GM18951 (cell line): ENCODE data around the gene SCYGR6.
"Not testable (repeated sequence)": the region's sequence is repeated elsewhere in the genome, so short reads cannot be mapped to it uniquely, and the experiment has no call there.

ENCODE experiments used
- POLR2A ChIP-seq: IDR thresholded peaks from 4 replicates; pipeline ENCODE4 v1.6.1; 2011; ENCODE audit warnings: mild to moderate bottlenecking; ENCODE audit not compliant: insufficient read length, insufficient read depth; ENCODE audit errors: extremely low read depth
- in situ Hi-C: fragments of 300-500 bp; cut with MboI; formaldehyde crosslinking; loops from one replicate; pipeline ENCODE4 v1.12.0; 2022; ENCODE audit warnings: low sequenced_read_pairs, mixed read lengths, inconsistent platforms; ENCODE audit not compliant: unreplicated experiment

The SCYGR6 gene, protein sequence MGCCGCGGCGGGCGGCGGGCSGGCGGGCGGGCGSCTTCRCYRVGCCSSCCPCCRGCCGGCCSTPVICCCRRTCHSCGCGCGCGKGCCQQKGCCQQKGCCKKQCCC

DNA sequence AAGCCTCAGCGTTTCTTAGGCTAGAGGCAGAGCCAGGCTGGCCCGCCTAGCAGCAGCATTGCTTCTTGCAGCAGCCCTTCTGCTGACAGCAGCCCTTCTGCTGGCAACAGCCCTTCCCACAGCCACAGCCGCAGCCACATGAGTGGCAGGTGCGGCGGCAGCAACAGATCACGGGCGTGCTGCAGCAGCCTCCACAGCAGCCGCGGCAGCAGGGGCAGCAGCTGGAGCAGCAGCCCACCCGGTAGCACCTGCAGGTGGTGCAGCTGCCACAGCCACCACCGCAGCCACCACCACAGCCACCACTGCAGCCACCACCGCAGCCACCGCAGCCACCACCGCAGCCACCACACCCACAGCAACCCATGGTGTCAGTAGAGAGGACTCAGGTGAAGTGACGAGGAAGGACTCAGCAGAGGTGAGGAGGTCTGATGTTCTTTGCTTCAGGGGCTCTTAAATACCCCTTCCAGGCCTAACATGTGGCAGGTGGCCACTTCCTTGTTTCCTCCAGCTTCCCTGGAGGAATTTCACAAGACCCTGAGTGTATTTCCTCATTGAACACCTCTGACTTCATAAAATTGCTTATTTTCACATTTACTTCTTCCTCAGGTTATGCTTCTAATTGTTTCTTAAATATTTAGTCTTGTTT is at the start of gene SCYGR6:
SCYGR6 (minus strand) TSS at position 364 of the 646 bp plus-strand sequence; CDS start at position 364, 0 bp downstream.
- TF ChIP-seq POLR2A = no peak
- in situ Hi-C loops = no loop called here

DNA sequence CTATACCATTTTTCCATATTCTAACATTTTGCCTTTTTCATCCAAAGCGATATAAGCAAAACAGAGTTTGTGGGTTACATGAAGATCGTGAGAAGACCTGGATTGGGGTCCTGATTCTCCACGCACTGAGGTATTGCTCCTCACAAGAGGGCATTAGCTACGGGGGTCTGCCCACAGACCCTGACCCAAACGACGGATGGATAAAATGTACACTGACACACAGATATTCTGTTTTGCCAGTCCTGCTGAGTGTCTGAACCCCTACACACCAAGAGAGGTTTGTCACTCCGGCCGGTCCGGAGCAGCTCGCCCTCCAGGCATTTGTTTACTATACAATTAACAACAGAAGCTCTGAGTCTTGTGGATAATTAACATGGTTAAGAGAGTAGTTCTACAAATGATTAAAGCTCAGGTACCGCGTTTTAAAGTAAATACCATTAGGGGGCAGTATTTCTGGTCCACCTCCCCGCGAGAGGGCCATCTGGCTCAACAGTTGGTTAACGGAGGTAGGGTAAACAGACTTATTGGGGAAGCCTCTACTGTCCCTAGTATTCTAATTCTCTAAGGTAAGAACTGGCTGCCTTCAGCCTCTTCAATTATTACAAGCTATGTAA is 49.6 kb upstream of the SCYGR6 start:
- TF ChIP-seq POLR2A = no peak
- in situ Hi-C loops = loop anchor here (25.0 kb wide), 1 partner anchor 637 kb away; no protein-coding TSS in a partner anchor

DNA sequence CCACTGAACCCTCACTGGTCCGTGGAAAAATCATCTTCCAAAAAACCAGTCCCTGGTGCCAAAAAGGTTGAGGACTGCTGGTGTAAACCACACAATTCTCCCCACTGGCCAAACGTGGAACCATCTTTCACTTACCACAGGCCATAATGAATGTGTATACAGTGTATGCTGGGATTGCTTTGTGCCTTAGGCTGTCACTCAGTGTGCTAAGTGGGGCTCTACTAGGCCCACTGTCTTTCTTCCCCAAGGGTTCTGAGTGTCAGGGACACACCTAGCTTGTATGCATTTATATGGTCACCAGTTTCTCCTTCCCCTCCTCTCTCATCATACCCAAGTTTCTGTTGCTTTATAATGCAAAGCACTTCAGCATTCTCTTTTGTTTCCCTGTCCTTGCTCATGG is 48.4 kb upstream of the SCYGR6 start:
- no peak for TF ChIP-seq POLR2A
- in situ Hi-C loops = loop anchor here (25.0 kb wide), 1 partner anchor 636 kb away; no protein-coding TSS in a partner anchor

GRCh38 chr2:227772197-227772661 is 47.7 kb upstream of the SCYGR6 start:
- TF ChIP-seq POLR2A = no peak
- in situ Hi-C loops = loop anchor here (25.0 kb wide), 1 partner anchor 635 kb away; no protein-coding TSS in a partner anchor

DNA sequence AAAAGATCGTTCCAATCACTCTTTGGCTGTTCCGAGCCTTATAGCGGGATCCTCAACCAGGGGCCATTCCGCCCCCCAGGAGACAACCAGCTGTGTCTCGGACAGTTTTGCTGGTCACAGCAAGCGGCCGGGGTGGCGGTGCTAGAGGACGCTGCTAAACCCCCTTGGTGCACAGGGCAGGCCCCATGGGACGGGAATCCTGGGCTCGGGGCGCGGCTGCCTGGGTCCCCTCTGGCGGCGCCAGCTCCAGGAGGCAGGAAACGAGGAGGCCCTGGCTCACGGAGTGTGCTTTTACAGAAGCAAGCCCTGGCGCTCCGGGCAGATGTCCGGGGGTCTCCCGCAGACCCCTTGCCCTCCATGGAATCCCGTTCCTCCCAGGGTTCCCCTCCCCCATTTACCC is 43.3 kb upstream of the SCYGR6 start:
- in situ Hi-C loops = loop anchor here (25.0 kb wide), 1 partner anchor 631 kb away; no protein-coding TSS in a partner anchor
- no peak for TF ChIP-seq POLR2A

GRCh38 chr2:227766373-227766883 is 41.9 kb upstream of the SCYGR6 start:
- in situ Hi-C loops = loop anchor here (25.0 kb wide), 1 partner anchor 629 kb away; no protein-coding TSS in a partner anchor

GRCh38 chr2:227765788-227766372 is 41.3 kb upstream of the SCYGR6 start:
- TF ChIP-seq POLR2A = no peak
- in situ Hi-C loops = loop anchor here (25.0 kb wide), 1 partner anchor 629 kb away; no protein-coding TSS in a partner anchor

More at GRCh38 chr2:227766373-227766883, 41.9 kb upstream of the SCYGR6 start:
- no peak for TF ChIP-seq POLR2A

DNA sequence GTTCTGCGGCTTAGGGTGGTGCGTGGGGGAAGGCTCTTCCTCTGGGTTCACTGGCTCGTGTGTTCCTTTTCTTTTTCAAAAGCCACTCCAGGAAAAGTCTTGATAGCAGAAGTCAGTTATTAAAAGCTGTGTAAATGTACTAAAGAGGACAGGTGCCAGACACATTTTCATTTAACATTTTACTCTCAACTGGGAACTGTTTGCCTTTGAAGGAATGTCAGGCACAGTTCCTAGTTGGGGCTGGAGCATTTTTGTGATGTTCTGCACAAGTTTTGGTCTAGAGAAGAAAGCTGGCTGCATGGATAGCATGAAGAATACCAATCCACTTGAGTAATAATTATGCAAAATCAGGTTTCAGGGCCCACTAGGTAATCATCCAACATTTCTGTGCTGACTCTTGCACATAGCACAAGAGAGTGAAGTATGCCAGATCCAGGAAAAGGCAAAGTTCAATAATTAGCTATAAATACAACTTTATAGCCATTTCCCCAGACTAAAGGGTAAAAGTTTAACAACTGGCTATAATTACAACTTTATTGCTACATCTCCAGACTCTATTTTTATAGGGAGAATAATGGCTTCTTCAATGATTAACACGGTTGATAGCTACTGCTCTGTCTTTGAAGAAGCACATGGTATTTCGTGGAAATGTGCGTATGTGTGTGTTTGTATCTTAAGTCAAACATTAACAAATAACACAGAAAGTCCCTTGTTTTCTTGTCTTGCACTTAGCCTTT is 37.4 kb upstream of the SCYGR6 start:
- no peak for TF ChIP-seq POLR2A

DNA sequence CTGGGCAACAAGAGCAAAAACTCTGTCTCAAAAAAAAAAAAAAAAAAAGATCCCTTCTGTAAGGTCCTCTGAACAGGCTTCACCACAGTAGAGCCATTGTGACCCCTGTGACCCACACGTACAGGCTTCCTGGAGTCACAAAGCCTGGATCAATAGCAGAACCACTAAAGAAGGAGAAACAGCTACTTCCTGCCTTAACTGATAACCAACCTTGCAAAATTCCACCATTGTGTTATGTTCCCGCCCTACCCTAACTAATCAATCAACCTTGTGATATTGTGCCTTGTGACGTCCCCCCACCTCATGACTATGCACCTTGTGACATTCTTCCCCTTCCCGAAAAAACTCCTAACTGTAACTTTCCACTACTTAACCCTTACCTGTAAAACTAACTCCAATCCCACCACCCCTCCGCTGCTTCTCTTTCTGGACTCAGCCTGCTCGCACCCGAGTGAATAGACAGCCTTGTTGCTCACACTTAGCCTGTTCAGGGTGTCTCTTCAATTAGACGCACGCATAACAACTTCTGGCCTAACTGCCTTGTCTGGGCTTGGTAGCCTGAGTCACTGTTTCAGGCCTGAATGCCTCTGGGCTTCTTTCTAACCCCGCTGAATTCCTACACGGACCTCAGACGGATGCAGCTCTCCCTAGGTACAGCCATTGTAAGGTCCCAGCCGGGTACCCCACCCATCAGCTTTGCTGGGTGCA is 35.0 kb upstream of the SCYGR6 start:
- no peak for TF ChIP-seq POLR2A
- in situ Hi-C loops = loop anchor here (25.0 kb wide), 1 partner anchor 622 kb away; no protein-coding TSS in a partner anchor

More for the DNA sequence above, 37.4 kb upstream of the SCYGR6 start:
- in situ Hi-C loops = loop anchor here (25.0 kb wide), 1 partner anchor 625 kb away; no protein-coding TSS in a partner anchor

DNA sequence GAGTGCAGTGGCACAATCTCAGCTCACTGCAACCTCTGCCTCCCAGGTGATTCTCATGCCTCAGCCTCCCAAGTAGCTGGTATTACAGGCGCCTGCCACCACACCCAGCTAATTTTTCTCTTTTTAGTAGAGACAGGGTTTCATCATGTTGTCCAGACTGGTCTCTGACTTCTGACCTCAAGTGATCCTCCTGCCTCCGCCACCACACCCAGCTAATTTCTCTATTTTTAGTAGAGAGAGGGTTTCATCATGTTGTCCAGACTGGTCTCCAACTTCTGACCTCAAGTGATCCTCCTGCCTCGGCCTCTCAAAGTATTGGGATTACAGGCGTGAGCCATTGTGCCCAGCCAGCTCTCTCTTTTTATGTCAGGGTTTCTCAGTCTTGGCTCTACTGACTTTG is 31.7 kb upstream of the SCYGR6 start:
- in situ Hi-C loops = loop anchor here (25.0 kb wide), 1 partner anchor 619 kb away; no protein-coding TSS in a partner anchor

DNA sequence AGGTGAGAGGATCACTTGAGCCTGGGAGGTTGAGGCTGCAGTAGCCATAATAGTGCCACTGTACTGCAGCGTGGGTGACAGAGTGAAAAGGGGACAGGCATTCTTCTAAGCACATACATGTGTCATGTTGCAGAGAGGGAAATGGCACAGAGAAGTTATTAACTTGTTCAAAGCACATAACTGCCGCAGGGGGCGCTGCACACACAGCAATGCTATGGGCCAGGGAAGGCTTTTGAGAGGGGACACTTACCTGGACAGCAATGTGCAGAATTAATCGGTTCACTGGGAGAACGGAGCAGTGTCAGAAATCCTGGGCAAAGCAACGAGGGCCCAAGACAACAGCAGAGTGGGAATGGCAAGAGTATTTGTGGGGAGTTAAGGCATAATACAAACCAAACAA is 23.5 kb upstream of the SCYGR6 start:
- in situ Hi-C loops = no loop called here
- no peak for TF ChIP-seq POLR2A

DNA sequence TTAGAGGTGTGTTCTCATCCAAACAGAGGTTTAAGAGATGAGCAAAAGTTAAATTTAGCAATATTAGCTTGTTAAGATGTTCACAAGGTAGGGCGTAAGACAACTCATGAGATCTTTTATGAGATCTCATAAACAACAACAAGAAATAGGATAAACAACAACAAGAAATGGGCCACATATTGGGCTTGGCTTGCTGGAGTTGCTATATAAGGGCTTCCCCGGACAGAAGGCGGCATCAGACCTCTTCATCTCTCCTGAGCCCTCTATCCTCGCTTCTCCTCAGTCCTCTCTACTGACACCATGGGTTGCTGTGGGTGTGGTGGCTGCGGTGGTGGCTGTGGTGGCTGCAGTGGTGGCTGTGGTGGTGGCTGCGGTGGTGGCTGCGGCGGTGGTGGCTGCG is 21.0 kb upstream of the SCYGR6 start, which contains the start of gene SCYGR8:
SCYGR8 (plus strand) TSS at position 301 of the 400 bp plus-strand sequence; CDS start at position 301, 0 bp downstream.
- TF ChIP-seq POLR2A = no peak
- in situ Hi-C loops = no loop called here

DNA sequence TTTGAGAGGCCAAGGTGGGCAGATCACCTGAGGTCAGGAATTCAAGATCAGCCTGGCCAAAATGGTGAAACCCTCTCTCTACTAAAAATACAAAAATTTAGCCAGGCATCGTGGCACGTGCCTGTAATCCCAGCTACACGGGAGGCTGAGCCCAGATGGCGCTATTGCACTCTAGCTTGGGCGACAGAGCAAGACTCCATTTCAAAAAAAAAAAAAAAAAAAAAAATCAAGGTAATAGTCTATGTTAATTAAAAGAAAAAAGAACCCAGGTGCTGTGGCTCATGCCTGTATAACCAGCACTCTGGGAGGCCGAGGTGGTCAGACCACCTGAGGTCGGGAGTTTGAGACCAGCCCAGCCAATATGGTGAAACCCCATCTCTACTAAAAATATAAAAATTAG is 16.1 kb upstream of the SCYGR6 start:
- in situ Hi-C loops = not testable (repeated sequence)
